Activated naive CD4-positive, alpha-beta T cell treated with anti-CD3 and anti-CD28 coated beads, Interleukin-2, amount 10 ng/mL, durations not matched to agents 7 days and 5 days (primary cell): ENCODE results near the gene LDHD.

ENCODE experiments used
- CTCF ChIA-PET: fragments of 350-600 bp; sonication (Branson Sonifier 250); formaldehyde crosslinking; loops from one replicate; lab custom pipeline; 2021; ENCODE audit warnings: antibody characterized with exemption; lab: Charles Lee
- DNase-seq: peaks from one replicate; pipeline ENCODE4 v3.0.0-alpha.2; 2020
- H3K27ac Mint-ChIP-seq: one replicate; pipeline ENCODE4 v1.8.0; 2021; ENCODE audit warnings: mild to moderate bottlenecking, moderate library complexity, mixed read lengths
- H3K27me3 Mint-ChIP-seq: one replicate; pipeline ENCODE4 v1.8.0; 2021; ENCODE audit warnings: mild to moderate bottlenecking, mixed read lengths
- H3K36me3 Mint-ChIP-seq: one replicate; pipeline ENCODE4 v1.8.0; 2021; ENCODE audit warnings: mixed read lengths
- H3K4me1 Mint-ChIP-seq: one replicate; pipeline ENCODE4 v1.8.0; 2021; ENCODE audit warnings: mixed read lengths
- H3K4me3 Mint-ChIP-seq: one replicate; pipeline ENCODE4 v1.8.0; 2021; ENCODE audit warnings: mild to moderate bottlenecking, moderate library complexity, mixed read lengths
- H3K9me3 Mint-ChIP-seq: one replicate; pipeline ENCODE4 v1.8.0; 2021; ENCODE audit warnings: mixed read lengths

LDHD gene

DNA sequence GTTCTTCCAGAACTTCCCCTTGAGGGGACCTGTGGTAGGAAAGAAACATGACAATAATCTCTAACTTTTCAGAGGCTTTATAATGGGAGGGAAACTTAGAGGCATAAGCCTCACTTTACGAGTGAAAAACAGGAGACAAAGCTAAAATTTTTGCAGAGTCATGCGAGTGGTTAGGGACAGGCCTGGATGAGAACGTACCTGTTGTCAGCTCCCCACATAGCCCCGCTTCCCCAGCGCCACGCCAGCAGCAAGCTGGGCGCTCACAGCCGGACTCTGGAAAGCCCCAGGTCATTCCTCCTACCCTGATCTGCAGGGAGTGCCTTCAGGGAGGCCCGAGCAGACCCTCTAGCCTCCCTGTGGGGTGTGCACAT lies 53.6 kb downstream of the LDHD start:
- Mint-ChIP-seq H3K4me3 (no peak overlapping the region), H3K36me3 (no peaks in the 10 kb centered on the region), H3K27me3 (no peaks in the 10 kb centered on the region), H3K27ac (no peak overlapping the region), H3K9me3 (no peaks in the 10 kb centered on the region), H3K4me1 (peaks cover 33% of the 10 kb centered on the region)
- DNase-seq = no peak
- CTCF ChIA-PET = interaction anchor here (1.1 to 3.7 kb wide), 4 partner anchors 37 to 58 kb away, joined by 3 to 24 read pairs (median 4); no protein-coding TSS in a partner anchor

- Mint-ChIP-seq H3K4me1 (peaks cover 33% of the 10 kb centered on the region), H3K9me3 (no peaks in the 10 kb centered on the region), H3K27me3 (no peaks in the 10 kb centered on the region), H3K4me3 (no peak overlapping the region), H3K27ac (no peak overlapping the region), H3K36me3 (no peaks in the 10 kb centered on the region)
- CTCF ChIA-PET = interaction anchor here (1.1 to 3.7 kb wide), 6 partner anchors 38 to 64 kb away, joined by 3 to 24 read pairs (median 4); no protein-coding TSS in a partner anchor
- DNase-seq = no peak
Measured at GRCh38 chr16:75062135-75062975, 54.2 kb downstream of the LDHD start.
